Activated CD8-positive, alpha-beta T cell treated with anti-CD3 and anti-CD28 coated beads for 36 hours (primary cell): Measurements from ENCODE around the gene UCHL1. TPM values are rescaled to one million over a fixed set of nuclear protein-coding genes. Genes with fewer than 3 reads are reported as not detected.

Experiments
- ATAC-seq: fragments of 200-7000 bp; cut with Tn5 transposase; one replicate; pipeline ENCODE4 v1.10.0; 2021; ENCODE audit warnings: mild to moderate bottlenecking, moderate library complexity
- CTCF ChIA-PET: fragments of 350-600 bp; sonication (Branson Sonifier 250); formaldehyde crosslinking; loops from one replicate; lab custom pipeline; 2021; ENCODE audit warnings: antibody characterized with exemption; lab: Charles Lee
- POLR2A ChIA-PET: fragments of 350-600 bp; sonication (Branson Sonifier 250); formaldehyde crosslinking; loops from one replicate; lab custom pipeline; 2021; ENCODE audit warnings: antibody characterized with exemption; lab: Charles Lee
- DNase-seq: peaks from one replicate; pipeline ENCODE4 v3.0.0-alpha.2; 2020
- H3K27ac Mint-ChIP-seq: one replicate; pipeline ENCODE4 v1.8.0; 2021; ENCODE audit warnings: mild to moderate bottlenecking, mixed read lengths
- H3K27me3 Mint-ChIP-seq: one replicate; pipeline ENCODE4 v1.8.0; 2021; ENCODE audit warnings: mixed read lengths
- H3K36me3 Mint-ChIP-seq: one replicate; pipeline ENCODE4 v1.8.0; 2021; ENCODE audit warnings: low read depth, mixed read lengths
- H3K4me1 Mint-ChIP-seq: one replicate; pipeline ENCODE4 v1.8.0; 2021; ENCODE audit warnings: low read depth, mixed read lengths
- H3K4me3 Mint-ChIP-seq: one replicate; pipeline ENCODE4 v1.8.0; 2021; ENCODE audit warnings: mild to moderate bottlenecking, moderate library complexity, mixed read lengths
- H3K9me3 Mint-ChIP-seq: one replicate; pipeline ENCODE4 v1.8.0; 2021; ENCODE audit warnings: mixed read lengths
- CTCF ChIP-seq: fragments of 200-600 bp; IDR thresholded peaks from one replicate; pipeline ENCODE4 v1.8.0; 2022; ENCODE audit warnings: antibody characterized with exemption, mild to moderate bottlenecking
- intact Hi-C: fragments of 100-400 bp; cut with micrococcal nuclease; formaldehyde crosslinking; loops from one replicate; pipeline ENCODE4 v1.10.0; 2022
- total RNA-seq, 2 experiments: library from RNA; stranded (reverse); gene quantifications; one replicate each; pipeline ENCODE4 v1.2.3, GENCODE V29; 2021

The UCHL1 gene
- total RNA-seq, 2 experiments from 2014 or later = 2.5 to 3.0 TPM

- H3K27ac Mint-ChIP-seq = no peak overlapping the region
- DNase-seq = no peak
- no peak for ATAC-seq
- ChIA-PET POLR2A (no interaction called here), CTCF (no interaction called here)
- no peaks in the 10 kb centered on the region for H3K36me3 Mint-ChIP-seq
- H3K4me1 Mint-ChIP-seq = no peaks in the 10 kb centered on the region
- peaks cover 3% of the 10 kb centered on the region for H3K27me3 Mint-ChIP-seq
- H3K9me3 Mint-ChIP-seq = no peaks in the 10 kb centered on the region
- TF ChIP-seq CTCF = no peak
- intact Hi-C loops = no loop called here
- H3K4me3 Mint-ChIP-seq = no peak overlapping the region
These were observed 44.4 kb downstream of the UCHL1 start for GRCh38 chr4:41301137-41301536.

- POLR2A ChIA-PET = no interaction called here
- no peak for ATAC-seq
- TF ChIP-seq CTCF = no peak
- no peak for DNase-seq
- H3K27ac Mint-ChIP-seq = no peak overlapping the region
- intact Hi-C loops = no loop called here
- H3K36me3 Mint-ChIP-seq = no peaks in the 10 kb centered on the region
- CTCF ChIA-PET = interaction anchor here (1.4 kb wide), 1 partner anchor 358 kb away, joined by 4 read pairs; no protein-coding TSS in a partner anchor
- no peak overlapping the region for H3K4me3 Mint-ChIP-seq
- no peaks in the 10 kb centered on the region for H3K4me1 Mint-ChIP-seq
- peaks cover 5% of the 10 kb centered on the region for H3K27me3 Mint-ChIP-seq
- no peaks in the 10 kb centered on the region for H3K9me3 Mint-ChIP-seq
These were observed 46.8 kb downstream of the UCHL1 start for GRCh38 chr4:41303372-41304118.

- TF ChIP-seq CTCF = no peak
- no peak overlapping the region for H3K4me3 Mint-ChIP-seq
- no peak for ATAC-seq
- no peaks in the 10 kb centered on the region for H3K4me1 Mint-ChIP-seq
- ChIA-PET CTCF (interaction anchor here (1.4 kb wide), 1 partner anchor 358 kb away, joined by 4 read pairs; no protein-coding TSS in a partner anchor), POLR2A (no interaction called here)
- H3K27me3 Mint-ChIP-seq = peaks cover 5% of the 10 kb centered on the region
- H3K27ac Mint-ChIP-seq = no peak overlapping the region
- H3K36me3 Mint-ChIP-seq = no peaks in the 10 kb centered on the region
- H3K9me3 Mint-ChIP-seq = no peaks in the 10 kb centered on the region
- intact Hi-C loops = no loop called here
- no peak for DNase-seq
These were observed 47.5 kb downstream of the UCHL1 start for GRCh38 chr4:41304221-41304620.

- Mint-ChIP-seq H3K4me3 (no peak overlapping the region), H3K9me3 (peaks cover 3% of the 10 kb centered on the region), H3K36me3 (no peaks in the 10 kb centered on the region), H3K27ac (no peak overlapping the region), H3K4me1 (no peaks in the 10 kb centered on the region), H3K27me3 (peaks cover 5% of the 10 kb centered on the region)
- ChIA-PET CTCF (no interaction called here), POLR2A (no interaction called here)
- no peak for DNase-seq
- ATAC-seq = no peak
- intact Hi-C loops = no loop called here
- TF ChIP-seq CTCF = no peak
These were observed 48.7 kb downstream of the UCHL1 start for GRCh38 chr4:41305476-41305875.

GRCh38 chr4:41307638-41308037 lies 50.9 kb downstream of the UCHL1 start:
- no peak for TF ChIP-seq CTCF
- H3K27me3 Mint-ChIP-seq = peaks cover 12% of the 10 kb centered on the region
- ATAC-seq (no peak), DNase-seq (no peak)
- no peak overlapping the region for H3K4me3 Mint-ChIP-seq
- H3K27ac Mint-ChIP-seq = no peak overlapping the region
- no peaks in the 10 kb centered on the region for H3K36me3 Mint-ChIP-seq
- intact Hi-C loops = no loop called here
- ChIA-PET CTCF (no interaction called here), POLR2A (no interaction called here)
- H3K9me3 Mint-ChIP-seq = peaks cover 5% of the 10 kb centered on the region
- no peaks in the 10 kb centered on the region for H3K4me1 Mint-ChIP-seq
